Measurements from ENCODE around the gene NQO2.
"Not testable (repeated sequence)": the region's sequence is repeated elsewhere in the genome, so short reads cannot be mapped to it uniquely, and the experiment has no call there.

Gene NQO2

GRCh38 chr6:2990248-2990931 lies 9.3 kb upstream of the NQO2 start:
- DNase-seq = peak; percentile 68

- DNase-seq = no peak
Observed at GRCh38 chr6:2990932-2991506, 8.7 kb upstream of the NQO2 start.

DNA sequence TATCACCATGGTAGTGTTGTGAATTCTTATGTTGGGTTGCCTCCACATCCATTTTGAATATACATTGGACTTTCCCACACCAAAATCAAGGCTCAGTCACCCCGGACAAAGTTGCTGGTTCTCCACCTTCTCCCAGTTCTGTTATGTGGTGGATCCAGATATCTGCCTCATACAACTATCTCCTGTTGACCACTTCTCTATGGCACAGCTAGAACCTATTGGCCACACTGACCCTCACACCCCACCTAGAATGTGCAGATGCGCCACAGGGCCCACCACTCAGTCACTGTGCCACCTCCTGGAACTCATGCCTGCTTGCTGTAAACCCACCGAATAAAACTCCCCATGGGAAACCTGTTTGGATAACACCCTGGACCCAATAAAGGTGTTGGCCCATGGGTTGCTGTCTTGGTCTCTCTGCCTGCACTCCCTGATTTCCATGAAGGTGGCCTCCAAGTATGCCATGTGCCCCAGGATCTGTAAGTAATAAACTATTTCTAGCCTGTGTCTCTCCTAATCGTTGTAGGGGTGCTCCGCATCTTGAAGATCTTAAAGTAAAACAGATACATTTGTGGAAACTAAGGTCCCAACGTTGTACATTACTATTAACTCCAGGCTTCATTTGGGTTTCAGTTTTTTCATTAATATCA lies 7.2 kb upstream of the NQO2 start:
- no peak for DNase-seq

- no peak for DNase-seq
Observed at GRCh38 chr6:2993755-2994317, 5.9 kb upstream of the NQO2 start.

DNA sequence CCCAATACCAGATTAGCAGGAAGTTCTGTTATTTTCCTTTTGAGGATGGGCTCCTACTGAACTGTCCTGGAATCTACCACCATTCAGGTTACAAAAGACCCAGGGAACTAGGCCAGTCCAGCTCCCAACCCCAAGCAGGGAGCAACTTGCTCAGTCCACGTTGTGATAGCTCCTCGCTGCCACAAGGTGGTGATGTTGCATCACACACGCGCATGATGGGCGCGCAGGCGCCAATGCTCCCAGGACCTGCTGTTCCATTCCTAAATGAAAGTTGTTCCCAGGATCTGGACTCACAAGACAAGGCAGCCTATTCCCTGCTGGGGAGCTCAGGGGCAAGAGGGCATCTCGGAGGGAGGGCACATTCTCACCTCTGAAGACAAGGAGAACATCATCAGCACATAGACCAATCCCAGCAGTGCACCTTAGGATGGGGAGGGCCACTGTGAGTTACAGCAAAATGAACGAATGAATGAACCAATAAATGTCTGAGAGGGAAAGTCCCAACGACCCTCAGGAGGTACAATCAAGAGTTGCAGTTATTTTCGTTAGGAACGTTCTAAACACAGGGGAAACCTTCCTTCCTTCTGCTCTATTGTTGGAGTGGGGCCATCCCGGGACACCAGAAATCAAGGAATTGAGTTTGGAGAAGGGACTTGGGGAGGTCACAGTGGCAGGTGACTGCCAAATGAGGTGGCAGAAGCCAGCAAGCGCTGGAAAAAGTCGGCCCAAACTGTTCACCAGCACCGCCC lies 1.3 kb upstream of the NQO2 start:
- not testable (repeated sequence) for DNase-seq

DNA sequence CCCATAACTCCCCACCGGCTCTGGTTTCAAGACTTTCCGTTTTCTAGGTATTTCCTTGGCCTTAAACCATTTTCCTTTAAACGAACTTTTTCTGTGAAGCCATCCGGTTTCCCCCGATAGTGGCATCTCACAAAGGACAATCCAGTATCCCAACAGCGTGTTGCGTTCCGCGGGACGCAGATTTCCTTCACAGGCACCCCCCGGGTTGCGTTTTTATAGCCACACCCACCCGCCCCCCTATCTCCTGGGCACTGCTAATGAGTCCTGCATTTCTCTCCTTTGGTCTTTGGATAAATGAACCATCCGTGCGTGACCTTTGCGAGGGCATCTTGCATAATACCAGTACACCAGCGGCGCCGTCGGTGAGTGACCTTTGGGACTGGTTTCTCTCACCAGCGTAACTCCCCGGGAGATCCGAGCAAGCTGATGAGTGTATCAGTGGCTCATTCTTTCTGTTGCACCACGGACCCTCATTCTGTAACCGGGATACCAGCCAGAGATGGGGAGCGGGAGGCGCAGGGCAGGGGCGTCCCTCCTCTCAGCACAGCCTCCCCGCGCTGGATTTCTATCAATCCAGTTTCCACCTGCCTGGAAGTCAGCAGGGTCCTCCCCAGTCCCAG lies 586 bp upstream of the NQO2 start:
- DNase-seq = no peak

DNA sequence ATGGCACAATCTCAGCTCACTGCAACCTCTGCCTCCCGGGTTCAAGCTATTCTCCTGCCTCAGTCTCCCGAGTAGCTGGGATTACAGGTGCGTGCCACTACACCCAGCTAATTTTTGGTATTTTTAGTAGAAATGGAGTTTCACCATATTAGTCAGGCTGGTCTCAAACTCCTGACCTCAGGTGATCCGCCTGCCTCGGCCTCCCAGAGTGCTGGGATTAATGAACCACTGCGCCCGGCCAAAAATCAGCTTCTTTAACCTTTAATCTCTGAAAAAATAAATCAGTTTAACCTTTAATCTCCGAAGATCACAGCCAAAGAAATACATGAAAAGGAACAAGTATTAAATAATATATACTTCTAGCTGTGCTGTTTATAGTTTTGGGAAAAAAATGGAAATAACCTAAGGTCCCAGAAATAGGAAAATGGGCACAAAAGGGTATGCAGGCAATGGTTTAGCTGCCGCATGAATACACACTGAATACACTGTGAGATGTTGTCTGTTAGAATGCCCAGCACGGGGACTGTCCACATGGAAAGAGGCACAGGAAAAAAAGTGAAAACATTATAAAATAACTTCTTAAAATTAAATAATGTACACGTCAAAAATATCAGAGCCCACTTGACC lies 1.6 kb downstream of the NQO2 start:
- no peak for DNase-seq

GRCh38 chr6:3001773-3002293 lies 2.1 kb downstream of the NQO2 start:
- DNase-seq = no peak

DNA sequence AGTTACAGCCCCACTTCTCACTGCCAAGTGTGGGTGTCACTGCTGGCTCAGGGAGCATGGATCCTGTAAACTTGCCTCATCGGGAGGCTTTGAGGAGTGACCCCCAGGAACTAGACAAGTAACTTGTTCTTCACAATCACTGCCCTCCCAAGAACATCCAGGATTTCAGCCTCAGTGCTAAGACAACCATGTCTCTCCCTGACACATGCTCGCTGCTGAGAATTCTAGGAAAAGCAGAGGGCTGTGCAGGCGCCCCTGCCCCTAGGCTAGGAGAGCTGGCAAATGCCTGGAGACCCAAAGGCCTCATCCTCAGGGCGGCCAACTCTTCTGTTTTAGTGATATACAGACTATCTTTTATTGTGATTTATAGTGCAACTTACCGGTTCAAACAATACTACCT lies 3.5 kb downstream of the NQO2 start:
- DNase-seq = not testable (repeated sequence)

- no peak for DNase-seq
Observed at GRCh38 chr6:3005077-3005476, 5.4 kb downstream of the NQO2 start.

GRCh38 chr6:3005874-3006273 lies 6.2 kb downstream of the NQO2 start:
- no peak for DNase-seq

DNA sequence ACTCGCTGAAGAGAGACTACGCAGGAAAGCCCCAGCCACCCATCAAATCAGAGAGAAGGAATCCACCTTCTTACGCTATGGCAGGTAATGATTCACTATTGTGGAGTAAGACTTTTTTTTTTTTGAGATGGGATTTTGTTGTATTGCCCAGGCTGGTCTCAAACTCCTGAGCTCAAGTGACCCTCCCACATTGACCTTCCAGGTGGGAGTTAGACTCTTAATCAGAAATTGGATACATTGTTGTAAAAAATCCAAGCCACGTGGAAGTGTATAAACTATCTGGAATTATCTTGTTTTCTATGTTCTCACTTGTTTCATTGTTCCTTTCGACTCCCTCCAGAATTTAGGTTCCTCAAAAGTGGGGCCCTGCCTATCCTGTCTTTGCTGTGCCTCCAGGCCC lies 6.8 kb downstream of the NQO2 start:
- no peak for DNase-seq

DNA sequence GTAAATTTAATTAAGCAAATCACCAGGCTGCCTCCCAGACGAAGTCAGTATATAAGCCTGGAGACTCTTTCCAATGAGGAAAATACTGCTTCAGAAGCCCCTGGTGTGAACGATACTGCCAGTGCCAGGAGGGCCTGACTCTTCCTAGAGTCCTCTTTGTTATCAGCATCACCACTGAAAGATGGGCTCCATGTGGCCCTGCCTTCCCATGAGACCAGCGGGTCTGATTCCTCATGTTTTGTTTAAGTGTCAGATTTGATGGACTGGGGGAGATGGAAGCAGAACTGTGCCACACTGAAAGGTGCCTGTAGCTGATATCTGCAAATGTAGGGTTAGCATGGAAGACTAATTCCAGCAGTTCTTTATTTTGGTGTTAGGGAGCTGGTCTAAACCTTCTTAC lies 7.9 kb downstream of the NQO2 start:
- no peak for DNase-seq

DNA sequence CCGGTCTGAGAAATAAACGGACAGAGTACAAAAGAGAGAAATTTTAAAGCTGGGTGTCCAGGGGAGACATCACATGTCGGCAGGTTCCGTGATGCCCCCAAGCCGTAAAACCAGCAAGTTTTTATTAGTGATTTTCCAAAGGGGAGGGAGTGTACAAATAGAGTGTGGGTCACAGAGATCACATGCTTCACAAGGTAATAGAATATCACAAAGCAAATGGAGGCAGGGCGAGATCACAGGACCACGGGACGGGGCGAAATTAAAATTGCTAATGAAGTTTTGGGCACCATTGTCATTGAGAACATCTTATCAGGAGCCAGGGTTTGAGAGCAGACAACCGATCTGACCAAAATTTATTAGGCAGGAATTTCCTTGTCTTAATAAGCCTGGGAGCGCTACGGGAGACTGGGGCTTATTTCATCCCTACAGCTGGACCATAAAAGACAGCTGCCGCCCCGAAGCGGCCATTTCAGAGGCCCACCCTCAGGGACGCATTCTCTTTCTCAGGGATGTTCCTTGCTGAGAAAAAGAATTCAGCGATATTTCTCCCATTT lies 9.1 kb downstream of the NQO2 start:
- DNase-seq = not testable (repeated sequence)

DNA sequence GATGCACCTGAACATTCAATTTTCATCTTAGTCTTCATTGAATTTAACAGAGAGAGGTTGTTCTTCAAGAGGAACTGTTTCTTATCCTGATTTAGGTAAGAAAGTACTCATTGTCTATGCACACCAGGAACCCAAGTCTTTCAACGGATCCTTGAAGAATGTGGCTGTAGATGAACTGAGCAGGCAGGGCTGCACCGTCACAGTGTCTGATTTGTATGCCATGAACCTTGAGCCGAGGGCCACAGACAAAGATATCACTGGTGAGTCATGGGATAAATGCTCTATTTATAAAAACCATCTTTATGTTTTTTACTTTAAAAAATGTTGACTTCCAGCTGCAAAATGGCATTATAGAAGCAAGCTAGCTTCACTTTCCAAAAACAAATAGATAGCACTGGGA lies 10.2 kb downstream of the NQO2 start:
- DNase-seq = no peak

- DNase-seq = no peak
Observed at GRCh38 chr6:3011158-3011557, 11.5 kb downstream of the NQO2 start.

- DNase-seq = no peak
Observed at GRCh38 chr6:3011592-3011991, 11.9 kb downstream of the NQO2 start.

DNA sequence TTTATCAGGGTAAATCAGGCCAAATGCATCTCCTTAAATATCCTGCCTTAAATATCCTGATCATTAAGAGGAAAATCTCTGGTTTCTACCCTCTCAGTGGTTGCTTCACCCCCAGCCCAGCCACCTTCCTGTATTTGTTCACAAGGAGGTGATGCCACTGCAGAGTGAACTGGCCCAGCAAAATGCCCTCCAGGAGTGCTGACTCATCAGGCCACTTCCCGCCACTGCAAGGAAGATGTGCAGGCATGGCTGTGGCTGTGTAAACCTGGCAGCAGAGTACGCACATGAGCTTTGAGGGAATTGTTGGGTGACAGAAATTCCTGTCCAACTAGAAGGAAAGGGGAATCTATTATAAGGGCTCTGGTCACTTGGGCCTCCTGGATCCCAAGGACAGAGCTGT lies 13.8 kb downstream of the NQO2 start:
- DNase-seq = no peak

- no peak for DNase-seq
Observed at GRCh38 chr6:3013901-3014674, 14.4 kb downstream of the NQO2 start.

GRCh38 chr6:3014675-3015066 lies 15.0 kb downstream of the NQO2 start:
- DNase-seq = no peak

DNA sequence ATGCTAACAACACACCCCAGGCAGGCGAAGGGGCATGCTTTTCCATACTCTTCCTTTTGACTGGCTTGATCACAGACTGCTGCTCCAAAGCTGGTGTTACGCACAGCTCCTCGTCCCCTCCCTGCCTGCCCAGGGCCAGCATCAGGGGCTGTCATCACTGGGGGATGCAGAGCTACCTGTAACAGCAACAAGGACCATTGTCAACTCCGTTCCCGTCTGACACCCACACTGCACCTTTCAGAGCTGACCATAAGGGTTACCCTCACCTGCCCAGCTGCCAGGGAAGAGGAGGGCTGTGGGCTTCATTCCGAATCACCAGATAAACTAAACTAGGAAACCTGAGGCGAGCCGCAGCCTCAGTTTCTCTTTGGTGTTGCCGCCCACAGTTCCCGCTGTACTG lies 15.4 kb downstream of the NQO2 start:
- no peak for DNase-seq
